ENCODE results near the gene OR7C1. TPM values are rescaled to one million over a fixed set of nuclear protein-coding genes. Genes with fewer than 3 reads are reported as not detected.
"Not testable (repeated sequence)": the region's sequence is repeated elsewhere in the genome, so short reads cannot be mapped to it uniquely, and the experiment has no call there.

Gene OR7C1
- total RNA-seq, 8 experiments from 2014 or later: 0.22 to 1.7 (median 0.53) TPM

GRCh38 chr19:14770944-14771839, 63.8 kb downstream of the OR7C1 start:
- Histone ChIP-seq H3K27ac (no peak overlapping the region), H3K4me3 (no peak overlapping the region), H3K4me1 (replicated peaks in 1 of 2) (no peaks in the 10 kb centered on the region)
- in situ Hi-C loops (cut with MboI; ENCODE audit: low pct_unique_long_range_greater_than_20kb in 2 of 9, low sequenced_read_pairs in 9 of 9, unreplicated experiment in 9 of 9): no loop called here
- peak in 1 of 8 experiments; percentile 44 for ATAC-seq (replicated peaks in 6 of 8)
- 38 to 100% (median 62%) methylated on average over 1 to 10 of the region's 11 CpGs; no CpG with 5 or more reads in 2 of the 10 experiments for WGBS, 10 experiments

GRCh38 chr19:14770136-14770535, 64.8 kb downstream of the OR7C1 start:
- ATAC-seq (replicated peaks in 6 of 8): no peak
- Histone ChIP-seq H3K4me3 (no peak overlapping the region), H3K27ac (no peak overlapping the region), H3K4me1 (replicated peaks in 1 of 2) (no peaks in the 10 kb centered on the region)
- in situ Hi-C loops (cut with MboI; ENCODE audit: low pct_unique_long_range_greater_than_20kb in 2 of 9, low sequenced_read_pairs in 9 of 9, unreplicated experiment in 9 of 9): no loop called here
- WGBS, 10 experiments: 43 to 89% (median 73%) methylated on average over 1 to 4 of the region's 5 CpGs; no CpG with 5 or more reads in 1 of the 10 experiments

GRCh38 chr19:14769201-14769600, 65.8 kb downstream of the OR7C1 start:
- Histone ChIP-seq H3K27ac (no peak overlapping the region), H3K4me1 (replicated peaks in 1 of 2) (no peaks in the 10 kb centered on the region), H3K4me3 (no peak overlapping the region)
- no peak for ATAC-seq (replicated peaks in 6 of 8)
- 40 to 83% (median 65%) methylated on average over 2 to 5 of the region's 5 CpGs; no CpG with 5 or more reads in 4 of the 10 experiments for WGBS, 10 experiments
- in situ Hi-C loops (cut with MboI; ENCODE audit: low pct_unique_long_range_greater_than_20kb in 2 of 9, low sequenced_read_pairs in 9 of 9, unreplicated experiment in 9 of 9): no loop called here

GRCh38 chr19:14768001-14768400, 67.0 kb downstream of the OR7C1 start:
- Histone ChIP-seq H3K27ac (no peak overlapping the region), H3K4me1 (replicated peaks in 1 of 2) (no peaks in the 10 kb centered on the region), H3K4me3 (no peak overlapping the region)
- in situ Hi-C loops (cut with MboI; ENCODE audit: low pct_unique_long_range_greater_than_20kb in 2 of 9, low sequenced_read_pairs in 9 of 9, unreplicated experiment in 9 of 9): no loop called here
- ATAC-seq (replicated peaks in 6 of 8): no peak
- 0% methylated on average over 1 of the region's 2 CpGs; no CpG with 5 or more reads in 9 of the 10 experiments for WGBS, 10 experiments

- WGBS, 10 experiments: 0 to 53% (median 20%) methylated on average over 2 of the region's 2 CpGs; no CpG with 5 or more reads in 7 of the 10 experiments
- Histone ChIP-seq H3K27ac (no peak overlapping the region), H3K4me1 (replicated peaks in 1 of 2) (no peaks in the 10 kb centered on the region), H3K4me3 (no peak overlapping the region)
- in situ Hi-C loops (cut with MboI; ENCODE audit: low pct_unique_long_range_greater_than_20kb in 2 of 9, low sequenced_read_pairs in 9 of 9, unreplicated experiment in 9 of 9): no loop called here
- ATAC-seq (replicated peaks in 6 of 8): no peak
Observed at GRCh38 chr19:14767466-14767971, 67.5 kb downstream of the OR7C1 start.

GRCh38 chr19:14765841-14766240, 69.1 kb downstream of the OR7C1 start:
- H3K27ac ChIP-seq; in situ Hi-C loops (cut with MboI; ENCODE audit: low pct_unique_long_range_greater_than_20kb in 2 of 9, low sequenced_read_pairs in 9 of 9, unreplicated experiment in 9 of 9); ATAC-seq (replicated peaks in 6 of 8); H3K4me3 ChIP-seq; H3K4me1 ChIP-seq (replicated peaks in 1 of 2): not testable (repeated sequence)
- WGBS, 10 experiments: no CpG with 5 or more reads among the region's 15 CpGs

- H3K4me1 ChIP-seq (replicated peaks in 1 of 2); ATAC-seq (replicated peaks in 6 of 8); H3K27ac ChIP-seq; in situ Hi-C loops (cut with MboI; ENCODE audit: low pct_unique_long_range_greater_than_20kb in 2 of 9, low sequenced_read_pairs in 9 of 9, unreplicated experiment in 9 of 9); H3K4me3 ChIP-seq: not testable (repeated sequence)
- whole genome bisulfite sequencing, 10 experiments: no CpG with 5 or more reads among the region's 18 CpGs
Observed at GRCh38 chr19:14765403-14765802, 69.6 kb downstream of the OR7C1 start.

DNA sequence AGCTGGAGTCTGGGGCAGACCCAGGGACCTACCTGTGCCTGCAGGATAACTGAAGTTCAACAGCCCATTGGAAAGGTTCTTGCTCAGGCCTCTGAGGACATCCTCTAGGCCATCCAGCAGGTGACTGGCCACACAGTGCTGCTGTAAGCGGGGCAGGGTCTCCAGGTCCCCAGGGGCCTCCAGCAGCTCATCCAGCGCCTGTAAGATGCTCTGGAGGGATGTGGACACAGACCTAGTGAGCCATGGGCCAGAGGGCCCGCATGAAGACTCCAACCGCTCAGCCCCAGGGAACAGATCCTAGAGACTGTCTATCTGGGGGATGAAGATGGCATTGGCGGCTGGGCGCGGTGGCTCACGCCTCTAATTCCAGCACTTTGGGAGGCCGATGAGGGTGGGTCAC, 70.6 kb downstream of the OR7C1 start:
- in situ Hi-C loops (cut with MboI; ENCODE audit: low pct_unique_long_range_greater_than_20kb in 2 of 9, low sequenced_read_pairs in 9 of 9, unreplicated experiment in 9 of 9): no loop called here
- no peak for ATAC-seq (replicated peaks in 6 of 8)
- H3K4me3 ChIP-seq: no peak overlapping the region
- WGBS, 10 experiments: 20 to 80% (median 58%) methylated on average over 1 to 2 of the region's 9 CpGs; no CpG with 5 or more reads in 6 of the 10 experiments
- no peak overlapping the region for H3K27ac ChIP-seq
- H3K4me1 ChIP-seq (replicated peaks in 1 of 2): no peaks in the 10 kb centered on the region

DNA sequence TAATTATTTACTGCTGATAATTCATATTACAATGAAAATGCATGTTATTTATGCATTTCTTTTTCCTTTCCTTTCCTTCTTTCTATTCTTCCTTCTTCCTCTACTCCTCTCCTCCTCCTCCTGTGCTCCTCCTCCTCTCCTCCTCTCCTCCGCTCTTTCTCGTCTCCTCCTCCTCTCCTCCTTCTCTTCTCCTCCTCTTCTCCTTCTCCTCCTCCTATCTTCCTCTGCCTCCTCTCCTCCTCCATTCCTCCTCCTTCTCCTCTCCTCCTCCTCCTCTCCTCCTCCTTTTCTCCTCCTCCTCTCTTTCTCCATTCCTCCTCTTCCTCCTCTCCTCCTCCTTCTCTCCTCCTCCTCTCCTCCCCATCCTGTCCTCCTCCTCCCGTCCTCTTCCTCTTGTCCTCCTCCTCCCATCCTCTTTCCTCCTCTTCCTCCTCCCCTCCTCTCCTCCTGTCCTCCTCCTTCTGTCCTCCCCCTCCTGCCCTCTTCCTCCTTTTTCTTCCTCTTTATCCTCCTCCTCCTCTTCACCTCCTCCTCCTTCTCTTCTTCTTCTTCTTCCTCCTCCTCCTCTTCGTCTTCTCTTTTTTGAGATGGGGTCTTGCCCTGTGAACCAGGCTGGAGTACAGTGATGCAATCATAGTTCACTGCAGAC, 71.4 kb downstream of the OR7C1 start:
- ATAC-seq (replicated peaks in 6 of 8): no peak
- Histone ChIP-seq H3K4me1 (replicated peaks in 1 of 2) (no peaks in the 10 kb centered on the region), H3K4me3 (no peak overlapping the region), H3K27ac (no peak overlapping the region)
- 22 to 100% (median 45%) methylated on average over 1 to 3 of the region's 4 CpGs; no CpG with 5 or more reads in 6 of the 10 experiments for WGBS, 10 experiments
- in situ Hi-C loops (cut with MboI; ENCODE audit: low pct_unique_long_range_greater_than_20kb in 2 of 9, low sequenced_read_pairs in 9 of 9, unreplicated experiment in 9 of 9): no loop called here

DNA sequence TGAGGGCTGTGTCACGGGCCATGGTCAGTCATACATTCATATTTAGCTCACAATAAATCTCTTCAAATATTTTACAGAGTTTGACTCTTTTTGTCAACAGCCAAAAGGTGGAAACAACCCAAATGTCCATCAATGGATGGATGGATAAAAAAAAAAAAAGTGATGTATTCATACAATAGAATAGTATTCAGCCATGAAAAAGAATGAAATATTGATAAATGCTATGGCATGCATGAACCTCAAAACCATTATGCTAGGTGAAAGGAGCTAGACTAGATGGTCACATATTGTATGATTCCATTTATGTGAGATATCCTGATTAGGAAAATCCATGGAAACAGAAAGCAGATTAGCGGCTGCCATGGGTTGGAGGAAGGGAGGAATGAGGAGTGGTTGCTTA, 72.9 kb downstream of the OR7C1 start:
- no peak for ATAC-seq (replicated peaks in 6 of 8)
- no peaks in the 10 kb centered on the region for H3K4me1 ChIP-seq (replicated peaks in 1 of 2)
- no peak overlapping the region for H3K4me3 ChIP-seq
- in situ Hi-C loops (cut with MboI; ENCODE audit: low pct_unique_long_range_greater_than_20kb in 2 of 9, low sequenced_read_pairs in 9 of 9, unreplicated experiment in 9 of 9): no loop called here
- WGBS, 10 experiments: 20 to 100% (median 84%) methylated on average over 1 to 2 of the region's 2 CpGs
- no peak overlapping the region for H3K27ac ChIP-seq

DNA sequence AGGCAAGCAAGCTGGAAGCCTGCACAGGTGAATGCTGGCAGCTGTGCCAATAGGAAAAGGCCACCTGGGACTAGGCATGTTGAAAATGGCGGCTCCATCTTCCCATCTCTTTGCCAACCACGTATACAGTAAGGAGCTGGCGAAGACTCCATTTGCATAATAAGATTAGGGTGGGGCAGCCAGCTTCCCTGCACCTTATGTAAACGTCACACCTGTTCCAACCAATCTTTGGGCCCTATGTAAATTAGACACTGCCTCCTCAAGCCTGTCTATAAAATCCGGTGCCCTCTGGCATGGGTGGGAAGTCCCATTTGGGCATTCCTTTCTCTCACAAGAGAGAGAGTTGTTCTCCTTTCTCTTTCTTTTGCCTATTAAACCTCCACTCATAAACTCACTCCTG, 73.4 kb downstream of the OR7C1 start:
- 30 to 85% (median 57%) methylated on average over 1 to 5 of the region's 5 CpGs; no CpG with 5 or more reads in 5 of the 10 experiments for WGBS, 10 experiments
- peak in 2 of 8 experiments; percentile 47 to 83 for ATAC-seq (replicated peaks in 6 of 8)
- Histone ChIP-seq H3K27ac (no peak overlapping the region), H3K4me3 (no peak overlapping the region), H3K4me1 (replicated peaks in 1 of 2) (no peaks in the 10 kb centered on the region)
- in situ Hi-C loops (cut with MboI; ENCODE audit: low pct_unique_long_range_greater_than_20kb in 2 of 9, low sequenced_read_pairs in 9 of 9, unreplicated experiment in 9 of 9): no loop called here

DNA sequence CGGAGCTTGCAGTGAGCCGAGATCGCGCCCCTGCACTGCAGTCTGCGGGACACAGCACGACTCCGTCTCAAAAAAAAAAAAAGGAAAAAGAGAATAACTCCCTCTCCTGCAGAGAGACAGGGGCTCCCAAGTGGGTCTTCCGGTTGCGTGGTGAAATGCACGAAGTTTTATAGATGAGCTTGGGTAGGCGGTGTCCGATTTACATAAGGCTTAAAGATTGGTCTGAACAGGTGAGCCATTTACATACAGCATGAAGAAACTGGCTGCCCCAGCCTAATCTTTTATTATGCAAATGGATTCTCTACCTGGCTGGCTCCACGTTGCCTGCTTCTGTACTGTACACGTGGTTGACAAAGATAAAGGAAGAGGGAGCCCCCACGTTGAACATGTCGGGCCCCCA, 76.2 kb downstream of the OR7C1 start:
- WGBS, 10 experiments: 0 to 58% (median 14%) methylated on average over 2 to 14 of the region's 16 CpGs; no CpG with 5 or more reads in 2 of the 10 experiments
- H3K4me3 ChIP-seq: no peak overlapping the region
- no peak overlapping the region for H3K27ac ChIP-seq
- in situ Hi-C loops (cut with MboI; ENCODE audit: low pct_unique_long_range_greater_than_20kb in 2 of 9, low sequenced_read_pairs in 9 of 9, unreplicated experiment in 9 of 9): no loop called here
- ATAC-seq (replicated peaks in 6 of 8): no peak
- no peaks in the 10 kb centered on the region for H3K4me1 ChIP-seq (replicated peaks in 1 of 2)

DNA sequence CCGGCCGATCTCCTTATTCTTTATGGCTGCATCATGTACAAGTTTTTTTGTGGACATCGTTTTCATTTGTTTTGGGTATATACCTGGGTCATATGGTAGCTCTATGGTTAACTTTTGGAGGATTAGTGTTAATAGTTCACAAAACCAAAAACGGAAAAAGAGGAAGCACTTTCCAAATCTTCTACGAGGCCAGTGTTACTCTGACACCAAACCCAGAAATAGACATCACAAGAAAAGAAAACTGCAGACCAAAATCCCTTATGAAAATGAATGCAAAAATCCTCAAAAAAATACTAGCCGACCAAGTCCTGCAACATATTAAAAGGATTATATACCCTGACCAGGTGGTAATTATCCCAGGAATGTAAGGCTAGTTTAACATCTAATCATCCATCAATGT, 86.4 kb downstream of the OR7C1 start:
- 36 to 86% (median 63%) methylated on average over 2 to 6 of the region's 6 CpGs; no CpG with 5 or more reads in 1 of the 10 experiments for WGBS, 10 experiments
- ATAC-seq (replicated peaks in 6 of 8): no peak
- Histone ChIP-seq H3K27ac (no peak overlapping the region), H3K4me3 (no peak overlapping the region), H3K4me1 (replicated peaks in 1 of 2) (no peaks in the 10 kb centered on the region)
- in situ Hi-C loops (cut with MboI; ENCODE audit: low pct_unique_long_range_greater_than_20kb in 2 of 9, low sequenced_read_pairs in 9 of 9, unreplicated experiment in 9 of 9): no loop called here

Measured in motor neuron (in vitro differentiated cells).